Epidermal melanocyte (primary cell): ENCODE data around the gene TYK2.

ENCODE experiments used
- DNase-seq: peaks from one replicate; pipeline ENCODE4 v3.0.0; 2011; ENCODE audit warnings: low spot score; ENCODE audit not compliant: insufficient read length

Gene TYK2

DNA sequence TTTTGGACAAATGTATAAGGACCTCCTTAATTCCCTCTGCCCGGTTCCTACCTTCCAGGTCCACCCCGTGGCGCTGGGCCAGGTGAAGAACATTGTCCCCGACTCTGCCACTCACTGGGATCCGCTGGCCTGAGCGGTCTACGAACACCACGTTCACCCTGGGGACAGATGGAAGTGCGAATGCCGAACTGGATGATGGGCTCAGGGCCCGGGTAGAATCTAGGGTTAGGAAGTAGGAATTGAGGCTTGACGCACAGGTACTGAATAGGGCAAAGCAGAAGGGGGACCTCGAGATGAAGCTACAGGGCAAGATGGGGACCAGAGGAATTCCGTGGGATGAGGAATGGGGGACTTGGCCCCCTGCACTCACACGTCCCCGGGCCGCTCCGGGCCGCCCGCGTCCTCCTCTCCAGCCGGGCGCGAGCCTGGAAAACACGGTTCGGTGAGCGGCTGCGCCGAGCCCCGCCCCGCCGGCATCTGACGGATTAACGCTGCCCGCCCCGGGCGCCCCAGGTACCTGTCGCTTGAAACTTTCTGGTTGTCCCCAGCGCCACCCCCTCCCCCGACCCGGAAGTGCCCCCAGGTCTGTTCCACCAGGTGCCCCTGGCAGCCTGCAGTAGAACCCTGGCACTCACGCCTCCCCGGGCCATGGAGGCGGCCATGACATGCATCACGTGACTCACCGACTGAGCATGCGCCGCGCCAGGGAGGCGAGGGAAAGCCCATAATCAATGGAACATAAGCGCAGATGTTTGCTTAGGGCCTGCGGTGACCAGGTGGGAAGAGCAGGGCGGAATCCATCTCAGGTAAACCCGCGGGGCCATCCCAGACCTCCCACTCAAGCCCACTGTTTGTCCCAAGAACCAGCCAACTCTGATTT, 64.8 kb downstream of the TYK2 start, which contains the start of gene FDX2:
FDX2 (minus strand) TSS at position 681 of the 880 bp plus-strand sequence; CDS start at position 662, 19 bp downstream.
- peak; percentile 99 for DNase-seq

DNA sequence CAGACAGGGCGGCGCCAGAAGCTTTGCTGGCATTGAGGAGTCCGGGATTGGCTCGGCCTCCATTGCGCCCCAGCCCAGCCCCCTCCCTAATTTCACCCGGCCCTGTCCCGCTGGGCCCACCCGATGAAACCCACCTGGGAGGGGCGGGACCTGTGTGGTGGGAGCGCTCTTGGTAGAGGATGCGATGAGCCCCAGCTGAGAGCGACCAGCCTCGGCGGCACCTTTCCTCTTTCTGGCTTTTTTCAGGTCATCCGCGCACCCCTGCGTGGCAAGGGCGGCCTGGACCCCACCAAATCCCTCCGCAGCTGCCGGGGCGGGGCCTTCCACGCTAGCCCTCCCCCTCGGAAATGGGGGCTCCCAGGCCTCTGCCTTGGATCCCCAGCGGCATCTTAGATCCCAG, 70.9 kb downstream of the TYK2 start, which contains the start of gene ZGLP1:
ZGLP1 (minus strand) TSS at position 393 of the 400 bp plus-strand sequence.
- no peak for DNase-seq

DNA sequence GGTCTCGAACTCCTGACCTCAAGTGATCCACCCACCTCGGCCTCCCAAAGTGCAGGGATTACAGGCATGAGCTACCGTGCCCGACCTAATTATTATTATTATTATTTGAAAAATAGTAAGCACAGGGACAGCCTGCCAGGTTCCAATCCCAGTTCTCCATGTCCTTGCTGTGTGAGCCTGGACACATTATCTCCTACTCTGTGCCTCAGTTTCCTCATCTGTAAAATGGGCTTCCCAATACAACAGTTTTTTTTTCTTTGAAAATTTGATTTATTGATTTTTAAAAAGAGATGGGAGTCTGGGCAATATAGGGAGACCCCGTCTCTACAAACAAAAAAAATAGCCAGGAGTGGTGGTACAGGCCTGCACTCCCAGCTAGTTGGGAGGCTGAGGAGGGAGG, 74.0 kb downstream of the TYK2 start:
- DNase-seq, result no peak

DNA sequence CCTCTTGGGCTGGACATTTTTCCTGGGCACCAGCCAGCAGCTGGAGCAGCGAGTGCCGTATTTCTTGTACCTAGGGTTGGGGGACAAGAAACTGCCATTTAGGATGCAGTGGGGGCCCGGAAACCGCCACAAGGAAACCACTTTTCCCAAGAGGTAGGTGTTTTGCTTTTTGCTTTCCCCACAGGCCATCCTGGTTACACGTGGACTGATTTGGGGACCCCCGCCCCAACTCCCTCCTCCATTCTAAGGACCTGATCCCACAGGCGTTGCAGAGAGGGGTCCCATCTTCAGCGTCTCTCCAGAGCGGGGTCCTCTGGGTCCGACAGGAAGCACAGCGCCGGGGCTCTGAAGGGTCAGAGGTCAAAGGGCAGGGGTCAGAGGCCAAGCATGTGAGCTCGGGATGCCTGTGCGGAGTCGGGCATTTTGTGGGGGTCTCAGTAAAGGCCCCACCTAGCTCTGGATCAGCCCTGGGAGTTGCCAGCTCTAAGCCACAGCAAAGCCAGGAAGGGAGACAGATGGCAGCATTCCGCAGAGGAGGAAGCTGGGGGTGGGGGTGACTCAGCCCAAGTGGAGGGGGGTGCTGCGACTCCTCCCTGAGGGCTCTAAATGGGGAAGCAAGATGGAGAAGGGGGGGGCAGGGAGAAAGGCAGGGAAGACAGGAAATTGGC, 75.1 kb downstream of the TYK2 start:
- no peak for DNase-seq
